ENCODE results near the gene GATA6.

GATA6 gene

GRCh38 chr18:22169011-22169888 lies at the start of gene GATA6 (continued):
- TF ChIP-seq BCL11B (tag by site-specific recombination; IDR thresholded peaks at IDR 0.05; ENCODE audit: low read depth), result peak; percentile 75
- peak; percentile 28; the same call in 1 of the 2 replicates for TF ChIP-seq ZNF580 (tag by site-specific recombination; IDR thresholded peaks at IDR 0.05)
- TF ChIP-seq ZNF610 (tag by site-specific recombination; IDR thresholded peaks at IDR 0.05; ENCODE audit: borderline replicate concordance), result peak; percentile 13
- no peak for TF ChIP-seq ZNF175 (tag by site-specific recombination; IDR thresholded peaks at IDR 0.05)
- TF ChIP-seq HOXD13 (CRISPR knock-in tag; IDR thresholded peaks at IDR 0.05; ENCODE audit: borderline replicate concordance), result peak; percentile 49; the same call in 1 of the 2 replicates
- peak; percentile 71 for TF ChIP-seq PRDM4 (tag by site-specific recombination; IDR thresholded peaks at IDR 0.05)
- TF ChIP-seq ZNF423 (tag by site-specific recombination; IDR thresholded peaks at IDR 0.05), result peak; percentile 98
- TF ChIP-seq ZNF660 (tag by site-specific recombination; IDR thresholded peaks at IDR 0.05), result peak; percentile 72; the same call in 1 of the 2 replicates
- TF ChIP-seq, protein P1, sequence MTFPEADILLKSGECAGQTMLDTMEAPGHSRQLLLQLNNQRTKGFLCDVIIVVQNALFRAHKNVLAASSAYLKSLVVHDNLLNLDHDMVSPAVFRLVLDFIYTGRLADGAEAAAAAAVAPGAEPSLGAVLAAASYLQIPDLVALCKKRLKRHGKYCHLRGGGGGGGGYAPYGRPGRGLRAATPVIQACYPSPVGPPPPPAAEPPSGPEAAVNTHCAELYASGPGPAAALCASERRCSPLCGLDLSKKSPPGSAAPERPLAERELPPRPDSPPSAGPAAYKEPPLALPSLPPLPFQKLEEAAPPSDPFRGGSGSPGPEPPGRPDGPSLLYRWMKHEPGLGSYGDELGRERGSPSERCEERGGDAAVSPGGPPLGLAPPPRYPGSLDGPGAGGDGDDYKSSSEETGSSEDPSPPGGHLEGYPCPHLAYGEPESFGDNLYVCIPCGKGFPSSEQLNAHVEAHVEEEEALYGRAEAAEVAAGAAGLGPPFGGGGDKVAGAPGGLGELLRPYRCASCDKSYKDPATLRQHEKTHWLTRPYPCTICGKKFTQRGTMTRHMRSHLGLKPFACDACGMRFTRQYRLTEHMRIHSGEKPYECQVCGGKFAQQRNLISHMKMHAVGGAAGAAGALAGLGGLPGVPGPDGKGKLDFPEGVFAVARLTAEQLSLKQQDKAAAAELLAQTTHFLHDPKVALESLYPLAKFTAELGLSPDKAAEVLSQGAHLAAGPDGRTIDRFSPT (tag by site-specific recombination; IDR thresholded peaks at IDR 0.05), result peak; percentile 84
- TF ChIP-seq REPIN1 (tag by site-specific recombination; IDR thresholded peaks at IDR 0.05; ENCODE audit: low read depth), result no peak
- no peak for TF ChIP-seq ZNF473 (tag by site-specific recombination; IDR thresholded peaks at IDR 0.05)
- TF ChIP-seq ZFP37 (tag by site-specific recombination; IDR thresholded peaks at IDR 0.05), result peak; percentile 54; the same call in 1 of the 2 replicates
- peak; percentile 33; the same call in 1 of the 2 replicates for TF ChIP-seq PRDM2 (tag by site-specific recombination; IDR thresholded peaks at IDR 0.05; ENCODE audit: borderline replicate concordance)
- peak; percentile 98 for TF ChIP-seq KLF16 (tag by site-specific recombination; IDR thresholded peaks at IDR 0.05)
- TF ChIP-seq KLF8 (tag by site-specific recombination; IDR thresholded peaks at IDR 0.05), result peak; percentile 92
- no peak for TF ChIP-seq ZNF837 (tag by site-specific recombination; IDR thresholded peaks at IDR 0.05)
- peak; percentile 93 for TF ChIP-seq ZNF341 (tag by site-specific recombination; IDR thresholded peaks at IDR 0.05; ENCODE audit: low read depth)
- TF ChIP-seq OSR2 (tag by site-specific recombination; IDR thresholded peaks at IDR 0.05), result peak; percentile 41; the same call in 1 of the 2 replicates
- TF ChIP-seq, protein P2, sequence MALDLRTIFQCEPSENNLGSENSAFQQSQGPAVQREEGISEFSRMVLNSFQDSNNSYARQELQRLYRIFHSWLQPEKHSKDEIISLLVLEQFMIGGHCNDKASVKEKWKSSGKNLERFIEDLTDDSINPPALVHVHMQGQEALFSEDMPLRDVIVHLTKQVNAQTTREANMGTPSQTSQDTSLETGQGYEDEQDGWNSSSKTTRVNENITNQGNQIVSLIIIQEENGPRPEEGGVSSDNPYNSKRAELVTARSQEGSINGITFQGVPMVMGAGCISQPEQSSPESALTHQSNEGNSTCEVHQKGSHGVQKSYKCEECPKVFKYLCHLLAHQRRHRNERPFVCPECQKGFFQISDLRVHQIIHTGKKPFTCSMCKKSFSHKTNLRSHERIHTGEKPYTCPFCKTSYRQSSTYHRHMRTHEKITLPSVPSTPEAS (tag by site-specific recombination; IDR thresholded peaks at IDR 0.05), result 0 out of 2 replicates have a peak, but pooled peaks have one; percentile 36
- TF ChIP-seq, protein P3, sequence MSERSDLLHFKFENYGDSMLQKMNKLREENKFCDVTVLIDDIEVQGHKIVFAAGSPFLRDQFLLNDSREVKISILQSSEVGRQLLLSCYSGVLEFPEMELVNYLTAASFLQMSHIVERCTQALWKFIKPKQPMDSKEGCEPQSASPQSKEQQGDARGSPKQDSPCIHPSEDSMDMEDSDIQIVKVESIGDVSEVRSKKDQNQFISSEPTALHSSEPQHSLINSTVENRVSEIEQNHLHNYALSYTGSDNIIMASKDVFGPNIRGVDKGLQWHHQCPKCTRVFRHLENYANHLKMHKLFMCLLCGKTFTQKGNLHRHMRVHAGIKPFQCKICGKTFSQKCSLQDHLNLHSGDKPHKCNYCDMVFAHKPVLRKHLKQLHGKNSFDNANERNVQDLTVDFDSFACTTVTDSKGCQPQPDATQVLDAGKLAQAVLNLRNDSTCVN (tag by site-specific recombination; optimal IDR thresholded peaks at IDR 0.05), result peak; percentile 90
- TF ChIP-seq ZBTB7A (tag by site-specific recombination; IDR thresholded peaks at IDR 0.05; ENCODE audit: low read depth), result peak; percentile 79
- no peak for TF ChIP-seq MYNN (tag by site-specific recombination; IDR thresholded peaks at IDR 0.05; ENCODE audit: borderline replicate concordance)

Measured in HEK293 (cell line).